ENCODE data around the gene C10orf95. TPM values are rescaled to one million over a fixed set of nuclear protein-coding genes. Genes with fewer than 3 reads are reported as not detected.

The C10orf95 gene
- total RNA-seq (2022; extraction: Qiagen RNA extraction), result 0.10 to 0.19 TPM (median 0.12 TPM) in 4 of 5 replicates, not detected in the other

GRCh38 chr10:102451105-102451969 is at the start of gene C10orf95:
Gene C10orf95, minus strand, starts transcription at chr10:102451543. Its CDS starts 450 bp downstream, at chr10:102451093.

DNA sequence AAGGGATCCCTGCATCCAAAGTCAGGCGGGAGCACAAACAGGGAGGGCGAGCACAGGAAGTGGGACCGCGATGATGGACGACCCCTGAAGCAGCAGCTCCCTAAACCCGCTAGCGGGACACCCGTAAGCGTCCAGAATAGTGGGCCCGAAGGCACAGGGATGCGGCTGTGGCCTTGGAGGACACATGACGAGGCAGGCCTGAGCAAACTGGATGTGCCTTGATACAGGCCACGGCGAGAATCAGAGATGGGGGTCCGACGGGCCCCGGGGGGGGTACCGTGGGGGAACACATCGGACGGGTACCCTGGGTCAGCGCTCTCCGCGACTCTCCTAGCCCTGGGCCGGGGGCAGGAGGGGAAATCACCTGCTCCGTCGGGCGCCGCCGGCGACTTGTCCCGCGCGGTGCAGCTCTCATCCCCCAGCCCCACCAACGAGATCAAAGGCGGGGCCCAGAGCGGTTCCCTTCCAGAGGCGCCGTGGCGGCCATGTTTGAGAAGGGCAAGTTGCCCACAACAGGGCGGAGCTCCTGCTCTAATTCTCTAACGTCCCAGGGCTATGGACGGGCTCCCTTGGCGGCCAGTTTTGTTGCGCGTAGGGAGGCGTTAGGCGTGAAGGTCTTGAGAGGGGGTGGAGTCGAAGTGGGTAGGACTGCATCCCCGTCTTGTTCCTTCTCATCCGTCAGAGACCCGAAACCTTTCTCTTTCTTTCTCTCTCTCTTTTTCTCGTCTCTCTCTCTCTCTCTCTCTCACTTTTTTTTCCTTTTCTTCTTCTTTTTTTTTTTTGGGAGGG is 19.0 kb downstream of the C10orf95 start, which contains the start of gene CUEDC2:
Gene CUEDC2 (minus strand): TSS at position 413 of the 789 bp plus-strand sequence. CDS start 7,386 bp downstream, outside the sequence.

GRCh38 chr10:102420714-102421506 is 30.4 kb downstream of the C10orf95 start, which contains the start of gene FBXL15:
Gene FBXL15, plus strand, starts transcription at chr10:102420836. Its CDS starts 294 bp downstream, at chr10:102421130.

DNA sequence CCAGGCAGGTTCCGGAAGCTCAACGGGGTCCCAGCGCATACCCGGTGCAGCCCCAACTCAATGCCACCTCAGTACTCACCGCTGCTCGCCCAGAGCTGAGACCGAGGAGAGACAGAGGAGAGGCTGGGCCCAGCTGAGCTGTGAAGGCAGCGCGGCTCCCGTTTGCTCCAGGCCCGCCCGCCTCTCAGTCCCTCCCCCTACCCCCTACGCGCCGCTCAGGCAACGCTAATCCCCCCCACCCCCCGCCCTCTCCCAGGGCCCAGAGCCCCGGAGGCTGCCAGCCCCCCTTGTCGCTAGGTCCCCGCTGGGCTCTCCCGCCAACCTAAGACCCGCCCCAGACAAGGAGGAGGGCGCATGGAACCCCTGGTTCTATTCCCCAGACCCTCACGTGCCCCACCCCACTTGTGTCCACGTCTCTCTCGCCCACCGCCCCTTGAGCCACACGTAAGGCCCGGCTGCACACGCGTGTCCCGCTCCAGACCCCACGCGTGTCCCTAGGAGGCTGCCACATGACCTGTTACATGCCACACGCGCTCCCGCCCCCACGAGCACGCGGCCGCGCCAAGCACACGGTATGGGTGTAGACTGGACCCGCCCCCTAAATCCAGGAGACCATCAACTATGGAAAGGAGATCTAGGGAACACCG is 32.6 kb downstream of the C10orf95 start, which contains the start of gene PSD:
Gene PSD (minus strand): TSS at position 164 of the 647 bp plus-strand sequence. CDS start 1,747 bp downstream, outside the sequence.

Other genes starting within 250 kb of the C10orf95 start
- 0.21 to 0.39 TPM (median 0.25 TPM) in 5 replicates for gene ELOVL3, start 225.2 kb downstream of the C10orf95 start, total RNA-seq (2022; extraction: Qiagen RNA extraction)
- 0.55 to 1.3 TPM (median 1.1 TPM) in 5 replicates for gene PITX3, start 210.0 kb downstream of the C10orf95 start, total RNA-seq (2022; extraction: Qiagen RNA extraction)
- 22.8 to 26.4 TPM (median 23.9 TPM) in 5 replicates for gene GBF1, start 206.0 kb downstream of the C10orf95 start, total RNA-seq (2022; extraction: Qiagen RNA extraction)
- gene NFKB2, start 55.8 kb downstream of the C10orf95 start, total RNA-seq (2022; extraction: Qiagen RNA extraction), result 36.9 to 59.6 TPM (median 45.2 TPM) in 5 replicates
- gene PSD, start 32.8 kb downstream of the C10orf95 start, total RNA-seq (2022; extraction: Qiagen RNA extraction), result 0.18 to 0.60 TPM (median 0.42 TPM) in 5 replicates
- 6.1 to 11.0 TPM (median 9.3 TPM) in 5 replicates for gene FBXL15, start 30.7 kb downstream of the C10orf95 start, total RNA-seq (2022; extraction: Qiagen RNA extraction)
- 65.0 to 69.6 TPM (median 66.8 TPM) in 5 replicates for gene CUEDC2, start 19.0 kb downstream of the C10orf95 start, total RNA-seq (2022; extraction: Qiagen RNA extraction)
- gene ACTR1A, start 51.2 kb upstream of the C10orf95 start, total RNA-seq (2022; extraction: Qiagen RNA extraction), result 86.1 to 97.8 TPM (median 94.1 TPM) in 5 replicates
- gene SUFU, start 52.4 kb upstream of the C10orf95 start, total RNA-seq (2022; extraction: Qiagen RNA extraction), result 5.8 to 6.9 TPM (median 6.7 TPM) in 5 replicates
- 38.1 to 50.4 TPM (median 47.9 TPM) in 5 replicates for gene TRIM8, start 192.9 kb upstream of the C10orf95 start, total RNA-seq (2022; extraction: Qiagen RNA extraction)

All from A549 treated with AZD2906 at 1 μM for 4 hours (cell line).